NCI-H446 (cell line): ENCODE measurements around the gene ARHGAP26.
"Not testable (repeated sequence)": the region's sequence is repeated elsewhere in the genome, so short reads cannot be mapped to it uniquely, and the experiment has no call there.

Experiments used
- DNase-seq, 2 experiments: peaks; one replicate each; lab custom pipeline; 2025; lab: John Stamatoyannopoulos, UW

ARHGAP26 gene

DNA sequence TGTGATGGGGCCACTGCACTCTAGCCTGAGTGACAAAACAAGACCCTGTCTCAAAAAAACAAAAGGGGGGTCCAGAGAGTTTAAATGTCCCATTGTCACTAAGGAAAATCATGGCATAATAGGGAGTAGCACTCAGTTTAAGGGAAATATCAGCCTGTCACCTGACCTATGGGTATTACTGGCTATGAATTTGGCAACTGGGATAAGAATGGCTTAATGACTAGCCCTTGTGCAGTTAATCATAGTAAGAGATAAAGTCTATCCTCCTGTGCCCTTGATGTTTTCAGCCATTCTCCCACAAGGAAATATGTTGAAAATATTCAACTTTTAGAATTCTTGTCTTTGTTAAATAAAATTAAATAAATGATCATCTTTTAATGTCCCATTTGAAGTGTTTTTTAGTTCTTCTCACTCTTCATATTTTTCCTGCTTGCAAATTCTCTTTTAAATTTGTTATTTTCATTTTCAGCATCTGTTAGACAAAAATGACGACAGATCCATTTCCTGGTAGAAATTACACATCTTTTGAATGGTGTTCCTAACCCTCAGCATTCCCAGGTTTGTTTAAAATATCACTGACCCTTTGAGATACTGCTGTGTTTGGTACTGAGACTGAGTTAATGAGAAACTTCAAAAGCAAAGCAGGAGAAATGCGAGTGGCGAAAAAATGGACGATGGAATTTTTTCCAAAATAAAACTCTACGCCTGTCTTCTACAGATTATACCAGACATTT is 191.4 kb downstream of the ARHGAP26 start:
- DNase-seq = no peak

DNA sequence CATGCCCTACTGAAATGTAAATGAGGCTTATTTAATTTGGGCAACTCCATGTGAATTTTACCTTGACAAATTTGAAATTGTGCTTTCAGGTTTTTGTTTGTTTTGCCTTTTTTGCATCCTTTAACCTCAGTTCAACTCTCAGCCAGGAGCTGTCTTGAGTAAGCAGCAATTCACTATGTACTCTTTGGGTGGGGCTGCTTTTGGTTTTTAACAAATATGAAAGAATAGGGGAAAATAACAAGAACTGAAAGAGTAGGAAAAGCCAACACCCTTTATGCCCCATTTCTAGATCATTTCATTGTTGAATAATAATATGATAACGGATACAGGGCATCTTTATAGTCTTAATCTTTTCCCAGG is 192.0 kb downstream of the ARHGAP26 start:
- DNase-seq = no peak

DNA sequence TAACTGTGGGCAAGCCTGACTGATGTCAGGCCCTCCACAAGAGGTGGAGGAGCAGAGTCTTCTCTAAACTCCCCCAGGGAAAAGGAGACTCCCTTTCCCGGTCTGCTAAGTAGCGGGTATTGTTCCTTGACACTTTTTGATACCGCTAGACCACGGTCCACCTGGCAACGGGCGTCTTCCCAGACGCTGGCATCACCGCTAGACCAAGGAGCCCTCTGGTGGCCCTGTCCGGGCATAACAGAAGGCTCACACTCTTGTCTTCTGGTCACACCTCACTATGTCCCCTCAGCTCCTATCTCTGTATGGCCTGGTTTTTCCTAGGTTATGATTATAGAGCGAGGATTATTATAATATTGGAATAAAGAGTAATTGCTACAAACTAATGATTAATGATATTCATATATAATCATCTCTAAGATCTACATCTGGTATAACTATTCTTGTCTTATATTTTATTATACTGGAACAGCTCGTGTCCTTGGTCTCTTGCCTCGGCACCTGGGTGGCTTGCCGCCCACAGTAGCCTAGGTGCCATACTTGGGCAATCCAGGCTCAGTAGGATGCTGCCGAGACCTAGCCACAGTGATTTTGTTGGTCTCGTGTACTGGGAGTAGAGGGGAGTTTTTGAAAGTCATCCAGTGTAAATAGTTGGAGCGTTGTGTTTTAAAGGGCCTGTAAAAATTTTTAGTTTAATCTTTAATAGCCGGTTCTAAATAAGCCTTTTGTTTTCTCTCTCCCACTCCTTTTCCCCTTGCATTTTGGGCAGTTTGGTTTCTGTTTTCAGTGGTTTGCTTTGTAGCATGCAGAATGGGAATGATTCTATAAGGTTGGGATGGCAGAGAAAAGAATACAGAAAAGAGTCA is 195.3 kb downstream of the ARHGAP26 start:
- DNase-seq = not testable (repeated sequence)

DNA sequence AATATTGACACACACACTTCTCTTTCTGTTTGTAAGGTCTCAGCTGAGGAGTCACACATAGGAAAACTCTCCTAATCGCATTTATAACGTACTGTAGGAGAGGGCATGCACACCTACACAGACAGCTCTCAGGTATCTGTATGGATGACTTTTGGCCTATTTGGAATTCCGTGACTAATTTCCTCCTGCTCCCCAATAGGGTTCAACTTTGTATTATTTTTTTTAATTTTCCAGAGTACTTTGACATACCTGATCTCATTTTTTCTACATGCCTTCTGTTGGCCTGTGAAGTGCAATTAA is 195.9 kb downstream of the ARHGAP26 start:
- DNase-seq = no peak

DNA sequence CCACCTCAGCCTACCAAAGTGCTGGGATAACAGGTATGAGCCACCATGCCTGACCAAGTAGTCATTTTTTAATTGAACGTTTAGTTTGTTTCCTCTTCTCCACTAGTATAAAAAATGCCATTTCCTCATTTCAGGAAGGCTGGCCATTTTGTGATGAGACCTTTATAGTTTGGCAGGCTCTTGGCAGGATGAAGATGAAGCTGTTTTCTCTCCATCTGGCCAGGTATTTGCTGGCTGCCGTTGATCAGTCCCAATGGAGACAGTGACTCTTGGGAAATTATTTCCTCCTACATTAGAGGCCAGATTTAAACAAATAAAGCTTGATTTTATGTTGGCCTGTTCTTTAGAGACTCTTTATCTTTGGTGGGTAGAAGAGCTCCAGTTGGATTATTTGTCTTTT is 199.0 kb downstream of the ARHGAP26 start:
- DNase-seq = no peak

DNA sequence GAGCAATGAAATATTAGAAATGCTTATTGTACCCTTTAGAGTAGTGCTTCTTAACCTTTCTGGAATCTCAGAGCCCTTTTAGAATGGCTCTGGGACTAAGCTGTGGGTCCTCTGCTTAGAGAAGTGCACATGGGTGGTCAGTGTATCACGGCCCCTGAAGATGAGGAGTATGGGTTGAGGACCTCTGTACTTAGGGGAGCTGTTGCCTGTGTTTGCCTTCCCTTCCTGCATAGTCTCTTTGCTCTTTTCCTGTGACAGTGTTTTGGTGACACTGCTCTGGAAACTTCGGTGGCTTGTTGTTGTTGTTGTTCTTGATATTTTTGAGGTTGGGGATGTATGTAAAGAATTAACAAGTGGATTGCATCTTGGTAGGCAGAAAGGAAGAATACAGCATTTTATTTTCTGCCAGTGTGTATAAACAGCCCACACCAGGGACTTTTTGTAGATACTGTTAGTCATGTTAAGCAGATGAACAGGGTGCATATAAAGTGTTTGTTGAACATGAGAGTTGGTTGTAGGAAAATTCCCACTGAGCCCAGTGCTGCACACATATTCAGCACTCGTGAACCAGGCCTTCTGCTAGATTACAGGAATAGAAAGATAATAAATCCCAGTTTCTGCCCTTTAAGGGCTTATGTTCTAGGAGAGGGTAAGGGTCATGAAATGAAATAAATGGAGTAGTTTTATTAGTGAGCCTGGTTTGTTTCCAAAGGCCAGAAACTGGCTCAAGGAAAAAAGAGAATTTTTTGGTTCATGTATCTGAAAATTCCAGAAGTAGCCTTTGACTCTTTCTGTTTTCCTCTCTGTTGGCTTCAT is 199.7 kb downstream of the ARHGAP26 start:
- no peak for DNase-seq

DNA sequence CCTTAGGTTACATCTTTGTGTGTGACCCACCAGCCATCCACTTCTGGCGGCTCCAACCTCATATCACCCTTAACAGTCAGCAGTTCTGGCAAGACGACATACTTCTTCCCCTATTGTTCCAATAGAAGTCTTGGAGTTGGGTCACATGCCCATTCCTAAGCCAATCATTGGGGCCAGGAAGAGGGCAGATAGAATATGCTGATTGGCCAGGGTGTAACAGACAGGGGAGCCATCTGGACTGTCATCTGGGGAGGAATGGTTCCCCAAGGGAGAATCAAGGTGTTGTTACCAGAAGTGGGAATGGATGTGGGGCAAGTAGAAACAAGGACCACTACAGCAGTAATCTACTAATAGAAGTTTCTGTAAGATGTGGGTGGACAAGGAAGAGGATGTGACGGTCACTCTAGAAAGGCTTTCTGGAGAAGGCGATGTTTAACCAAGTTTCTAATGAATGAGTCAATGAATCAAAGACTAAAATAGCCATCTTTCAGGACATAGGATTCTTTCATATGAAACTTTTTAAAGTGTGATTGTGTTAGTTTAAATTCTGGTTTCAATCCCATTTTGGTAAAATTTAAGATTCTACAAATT is 200.4 kb downstream of the ARHGAP26 start:
- DNase-seq = no peak

DNA sequence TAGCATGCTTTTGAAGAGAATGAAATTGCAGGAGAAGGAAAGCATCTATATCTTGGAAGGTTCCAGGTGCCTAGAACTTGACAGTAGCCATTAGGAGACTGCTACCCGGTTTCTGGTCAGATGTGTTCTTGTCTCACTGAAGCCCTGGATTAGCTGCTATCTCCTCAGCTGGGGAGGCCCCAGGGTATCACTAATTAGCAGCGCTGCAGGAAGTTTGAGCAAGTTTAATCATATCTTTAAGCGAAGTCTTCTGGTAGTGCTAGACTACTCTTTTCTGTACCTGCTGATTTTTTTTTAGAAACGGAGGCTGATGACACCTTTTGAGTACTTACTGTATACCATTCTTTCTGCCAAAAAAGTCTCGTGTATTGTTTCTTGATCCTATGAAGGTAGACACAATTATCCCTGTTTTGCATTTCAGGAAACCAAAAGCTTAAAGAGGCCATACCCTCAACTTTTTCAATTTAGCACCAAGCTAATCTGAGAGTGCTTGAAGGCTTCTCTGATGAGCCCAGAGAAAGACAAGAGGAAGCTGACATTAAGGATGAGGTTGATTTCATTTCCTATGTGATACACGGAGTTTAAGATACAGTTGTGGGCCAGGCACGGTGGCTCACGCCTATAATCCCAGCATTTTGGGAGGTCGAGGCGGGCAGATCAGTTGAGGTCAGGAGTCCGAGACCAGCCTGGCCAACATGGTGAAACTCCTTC is 201.3 kb downstream of the ARHGAP26 start:
- DNase-seq = no peak

DNA sequence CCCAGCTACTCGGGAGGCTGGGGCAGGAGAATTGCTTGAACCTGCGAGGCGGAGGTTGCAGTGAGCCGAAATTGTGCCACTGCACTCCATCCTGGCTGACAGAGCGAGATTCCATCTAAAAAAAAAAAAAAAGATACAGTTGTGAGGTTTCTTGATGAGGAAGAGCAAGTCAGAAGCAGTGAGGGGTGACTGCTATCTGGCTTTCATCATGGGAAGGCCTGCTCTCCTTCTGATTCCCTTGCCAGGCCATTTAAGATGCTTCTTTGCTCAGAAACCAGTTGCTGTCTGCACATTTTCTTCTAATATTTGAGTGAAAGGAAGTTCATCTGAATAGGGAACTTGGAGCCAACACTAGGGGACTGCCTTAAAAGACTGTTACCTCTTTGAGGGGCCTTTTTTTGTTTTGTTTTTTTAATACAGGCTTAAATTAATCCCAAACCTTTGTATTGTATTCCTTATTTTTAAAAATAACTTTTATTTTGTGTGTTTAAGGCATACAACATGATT is 201.9 kb downstream of the ARHGAP26 start:
- DNase-seq = no peak

DNA sequence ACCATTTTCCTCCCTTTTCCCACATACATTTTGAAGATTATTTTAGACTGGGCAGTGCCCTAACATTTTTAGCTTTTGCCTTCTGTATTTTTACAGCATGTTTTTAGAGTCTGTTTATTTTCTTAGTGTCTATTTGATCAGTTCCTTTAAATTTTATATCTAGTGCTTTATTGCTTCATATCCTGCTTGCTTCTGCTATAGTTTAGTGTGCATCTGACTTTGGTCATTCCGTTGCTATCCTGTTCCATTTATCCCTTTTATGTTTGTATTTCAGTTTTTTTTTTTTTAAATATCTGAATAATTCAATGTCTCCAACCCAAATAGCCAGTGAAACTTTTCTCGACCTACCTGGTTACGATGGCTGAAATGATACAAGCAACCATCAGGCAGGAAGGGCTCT is 203.8 kb downstream of the ARHGAP26 start:
- DNase-seq = no peak

DNA sequence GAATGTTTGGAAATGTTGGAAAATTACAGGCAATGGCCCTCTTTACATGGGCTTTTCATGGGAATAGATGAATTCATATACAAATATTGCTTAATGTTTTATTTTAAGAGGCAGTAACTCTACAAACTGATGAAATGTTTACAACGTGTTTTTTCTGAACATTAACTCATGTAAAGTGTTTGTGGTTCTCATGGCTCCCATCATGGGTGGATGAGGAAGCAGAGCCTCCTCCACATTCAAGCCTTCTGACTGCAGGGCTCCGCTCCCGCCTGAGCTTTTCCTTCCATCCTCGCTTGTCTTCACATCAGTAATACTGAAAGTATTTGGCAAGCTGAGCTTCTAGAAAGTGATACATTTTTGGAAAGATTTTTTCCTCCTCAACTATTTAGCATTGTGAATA is 204.2 kb downstream of the ARHGAP26 start:
- no peak for DNase-seq

DNA sequence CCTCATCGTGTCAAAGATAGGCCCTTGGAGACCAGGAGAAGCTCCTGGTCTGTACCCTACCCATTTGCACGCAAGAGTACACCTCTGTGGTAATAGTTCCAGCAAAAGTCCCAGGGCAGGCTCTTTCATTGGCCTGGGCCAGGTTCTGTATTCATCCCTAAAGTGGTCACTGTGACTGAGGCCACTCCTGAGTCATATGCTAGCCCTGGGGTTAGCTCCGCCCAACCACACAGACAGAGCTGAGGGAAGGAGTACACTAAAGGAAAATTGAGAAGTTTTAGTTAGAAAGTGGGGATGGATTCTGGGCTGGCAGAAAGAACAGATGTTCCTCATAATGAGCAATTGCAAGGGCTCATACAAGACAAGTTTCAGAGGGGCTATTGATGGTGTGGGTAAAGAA is 206.7 kb downstream of the ARHGAP26 start:
- DNase-seq = no peak

DNA sequence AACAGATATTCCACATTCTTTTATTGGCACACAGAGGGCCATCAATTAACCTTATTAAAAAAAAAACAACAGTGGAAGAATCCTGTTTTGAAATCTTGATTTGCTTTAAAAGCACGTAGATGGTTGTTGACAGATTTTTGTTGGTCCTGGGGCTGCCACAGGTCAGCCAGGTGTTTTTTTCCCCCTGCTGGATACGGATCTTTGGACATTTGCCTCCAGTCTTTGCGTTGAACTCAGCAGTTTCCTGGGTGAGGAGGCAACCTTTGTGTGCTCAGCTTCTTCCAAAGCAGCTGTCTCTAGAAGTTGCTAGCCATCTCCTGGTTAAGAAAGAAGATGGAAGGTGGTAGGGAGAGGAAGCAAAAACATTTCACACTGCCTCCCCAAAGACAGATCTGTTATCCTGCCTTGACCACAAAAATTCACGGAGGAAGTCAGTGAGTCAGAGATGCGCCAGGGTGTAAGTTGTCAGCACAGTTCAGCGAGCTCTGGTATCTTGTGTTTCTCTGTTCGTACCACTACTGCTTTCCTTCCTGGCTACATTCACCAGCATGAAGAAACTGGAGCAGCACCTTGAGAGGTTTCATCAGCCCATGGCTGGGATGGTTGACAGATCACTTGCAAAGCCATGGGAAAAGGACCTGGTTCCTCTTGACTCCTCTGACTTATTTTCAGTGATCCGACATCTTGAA is 207.3 kb downstream of the ARHGAP26 start:
- no peak for DNase-seq

DNA sequence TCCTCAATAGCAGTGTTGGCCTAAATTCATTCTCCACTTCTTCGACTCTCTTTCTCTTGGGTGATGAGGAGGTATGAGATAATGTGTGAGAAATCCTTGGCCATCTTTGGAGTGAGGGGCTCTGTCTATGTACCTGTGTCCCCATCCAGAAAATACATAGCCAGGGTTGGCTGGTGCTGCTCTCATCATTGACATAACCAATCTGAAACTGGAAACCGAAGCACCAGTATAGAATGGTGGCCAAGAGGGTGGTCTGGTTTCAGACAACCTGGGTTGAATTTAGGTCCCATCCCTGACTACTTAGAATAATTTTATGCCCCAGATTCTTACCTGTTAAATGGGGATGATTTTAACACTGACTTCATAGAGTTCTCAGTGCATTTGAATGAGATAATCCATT is 208.1 kb downstream of the ARHGAP26 start:
- DNase-seq = no peak

DNA sequence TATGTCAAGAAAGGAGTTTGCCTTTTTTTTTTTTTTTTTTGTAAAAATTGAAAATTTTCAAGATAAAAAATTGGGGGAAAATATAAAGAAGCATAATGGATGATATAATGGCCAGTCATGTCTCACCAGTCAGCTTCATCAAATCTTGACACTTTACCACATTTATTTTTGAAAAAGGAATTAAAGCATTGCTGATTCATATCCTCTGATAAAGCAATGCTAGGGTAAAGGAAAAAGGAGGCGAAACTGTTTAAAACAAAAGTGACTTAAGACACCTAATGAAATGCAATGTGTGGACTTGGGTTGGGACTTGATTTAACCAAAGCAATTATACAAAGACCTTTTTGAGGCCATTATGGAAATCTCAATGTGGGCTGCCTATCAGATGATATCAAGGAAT is 208.5 kb downstream of the ARHGAP26 start:
- DNase-seq = no peak

DNA sequence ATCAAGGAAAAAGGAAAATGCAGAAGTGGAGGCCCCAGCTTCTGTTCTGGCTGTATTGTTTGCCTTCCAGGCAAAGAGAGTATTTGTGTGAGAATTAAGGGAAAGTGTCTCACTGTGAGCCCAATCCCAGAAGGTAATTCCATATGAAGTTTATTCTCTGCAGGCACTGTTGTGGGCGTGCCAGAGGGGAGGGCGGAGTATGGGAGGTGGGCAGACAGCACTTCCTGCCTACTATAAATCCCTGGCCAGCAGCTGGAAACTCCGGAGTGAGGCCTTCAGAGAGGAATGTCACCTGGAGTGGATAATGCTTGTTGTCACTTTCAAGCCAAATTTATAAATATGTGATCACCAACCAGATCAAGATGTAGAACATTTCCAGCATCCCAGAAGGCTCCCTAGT is 209.5 kb downstream of the ARHGAP26 start:
- no peak for DNase-seq

DNA sequence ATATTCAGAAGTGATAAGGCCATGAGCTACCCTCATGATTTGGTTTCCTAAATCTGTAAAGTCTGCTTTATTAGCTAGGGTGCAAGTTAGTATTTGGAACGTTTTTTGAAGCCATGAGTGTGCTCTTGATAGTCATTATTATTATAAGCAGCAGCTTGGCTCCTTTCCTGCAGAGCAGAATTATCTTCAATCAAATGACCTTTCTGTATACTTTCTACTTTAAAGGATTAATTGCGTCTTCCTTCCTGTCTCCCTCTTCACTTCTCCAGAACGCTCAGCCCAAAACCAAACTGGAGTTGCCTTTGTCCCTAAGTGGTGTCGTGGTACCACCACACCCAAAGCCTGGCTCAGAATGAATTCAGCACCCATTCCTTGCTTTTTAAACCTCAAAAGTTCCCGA is 211.3 kb downstream of the ARHGAP26 start:
- DNase-seq = no peak

DNA sequence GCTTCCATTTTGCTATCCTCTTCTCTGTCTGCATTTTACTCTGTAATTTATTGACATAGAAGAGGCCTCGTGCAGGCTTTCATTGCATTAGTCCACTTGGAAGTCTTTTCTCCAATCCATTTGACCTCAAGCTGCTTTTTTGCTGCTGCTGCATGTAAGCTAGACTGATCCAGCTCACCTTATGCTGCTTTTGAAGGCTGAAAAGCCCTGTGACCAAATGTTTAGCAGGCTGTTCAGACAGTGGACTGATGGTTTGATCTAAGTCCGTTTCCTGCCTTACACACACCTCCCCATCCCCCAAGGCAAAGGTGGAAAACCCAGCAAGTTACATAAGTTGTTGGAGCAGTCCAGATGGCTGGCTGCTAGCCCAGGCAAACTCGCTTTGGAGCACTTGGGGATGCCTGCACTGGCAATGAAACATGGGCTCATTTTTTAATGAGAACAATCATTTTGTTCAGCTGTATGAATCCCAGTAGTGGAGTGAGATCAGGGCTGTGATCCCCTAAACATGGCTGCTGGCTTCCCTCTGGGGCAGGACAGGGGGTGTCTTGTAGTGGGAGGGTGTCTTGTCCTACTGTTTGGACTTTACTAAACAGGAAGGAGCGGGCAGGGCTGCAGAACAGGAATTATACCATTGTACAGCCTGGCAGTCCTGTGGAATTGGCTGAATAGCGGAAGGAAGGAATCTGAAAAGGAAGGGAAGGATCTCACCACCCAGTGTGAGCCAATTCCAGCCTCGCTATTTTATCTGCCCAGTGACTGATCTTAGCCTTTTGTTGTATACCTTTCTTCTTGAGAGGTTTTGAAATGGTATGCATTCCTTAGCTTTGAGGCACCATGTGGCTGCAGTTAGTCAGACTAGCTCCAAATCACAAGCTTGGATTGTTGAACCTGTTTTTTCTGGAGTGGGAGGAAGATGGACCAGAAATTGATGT is 212.0 kb downstream of the ARHGAP26 start:
- peak; percentile 20 to 79 for DNase-seq

DNA sequence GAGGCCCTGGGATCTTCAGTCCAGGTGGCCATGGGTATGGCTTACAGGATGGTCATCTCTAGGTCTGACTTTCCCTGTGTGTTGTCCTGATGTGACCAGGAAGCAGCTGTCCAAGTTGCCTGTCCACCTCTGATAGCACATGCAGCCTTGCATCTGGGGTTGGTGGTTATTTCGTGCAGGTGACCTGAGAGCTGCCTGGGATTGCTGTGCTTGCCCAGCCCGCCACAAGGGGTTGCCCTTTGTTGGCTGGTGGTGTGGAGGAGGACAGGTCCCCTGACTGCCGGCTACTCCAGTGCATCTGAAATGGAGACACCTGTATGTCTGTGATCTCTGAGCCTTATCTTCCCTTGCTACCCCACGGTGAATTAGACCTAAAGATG is 212.6 kb downstream of the ARHGAP26 start:
- no peak for DNase-seq

DNA sequence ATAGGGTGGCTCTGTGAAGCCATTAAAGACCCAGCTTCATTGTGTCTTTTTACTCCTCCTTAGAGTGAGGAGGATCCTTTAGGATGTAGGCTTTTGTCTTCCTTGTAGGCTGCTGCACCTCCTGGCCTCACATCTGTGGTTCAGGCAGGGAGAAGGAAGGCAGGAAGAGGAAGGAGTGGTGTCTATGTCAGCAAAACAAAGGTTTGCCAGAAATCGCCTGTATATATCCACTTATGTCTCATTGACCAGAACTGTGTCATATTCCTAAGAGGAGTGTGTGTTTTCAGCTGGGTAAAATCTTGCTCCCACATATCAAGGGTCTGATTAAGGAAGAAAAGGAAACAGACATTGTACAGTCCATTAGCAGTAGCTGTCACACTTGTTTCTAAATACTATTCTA is 213.8 kb downstream of the ARHGAP26 start:
- no peak for DNase-seq
